Measurements from ENCODE around the gene ZNF341.

Gene ZNF341

DNA sequence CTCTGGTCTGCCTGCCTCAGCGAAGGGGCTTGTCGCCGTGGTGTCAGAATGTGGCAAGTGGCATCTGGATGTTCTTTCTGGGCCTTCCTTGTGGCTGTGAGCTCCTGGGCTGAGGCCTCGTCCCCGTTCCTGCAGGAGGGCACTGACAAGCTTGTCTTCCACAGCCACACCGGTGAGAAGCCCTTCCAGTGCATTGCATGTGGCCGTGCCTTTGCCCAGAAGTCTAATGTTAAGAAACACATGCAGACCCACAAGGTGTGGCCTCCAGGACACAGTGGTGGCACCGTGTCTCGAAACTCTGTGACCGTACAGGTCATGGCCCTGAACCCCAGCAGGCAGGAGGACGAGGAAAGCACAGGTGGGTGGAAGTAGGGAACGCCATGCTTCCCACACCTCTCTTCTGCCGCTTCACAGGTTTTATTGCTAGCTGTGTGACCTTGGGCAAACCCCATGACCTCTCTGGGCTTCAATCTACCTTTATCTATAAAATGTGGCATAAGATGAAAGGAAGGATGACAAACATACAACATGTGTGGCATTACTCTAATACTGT is 30.0 kb downstream of the ZNF341 start:
- H3K4me3 ChIP-seq (ENCODE audit: low read depth, low read length): no peak overlapping the region
- no peaks in the 10 kb centered on the region for H3K4me1 ChIP-seq (ENCODE audit: control insufficient read depth, insufficient read depth, low read length)
- TF ChIP-seq ZNF114 (tag by site-specific recombination; IDR thresholded peaks at IDR 0.05): no peak
- no peak for TF ChIP-seq PRDM1 (tag by site-specific recombination; IDR thresholded peaks at IDR 0.05)
- TF ChIP-seq, protein P1, sequence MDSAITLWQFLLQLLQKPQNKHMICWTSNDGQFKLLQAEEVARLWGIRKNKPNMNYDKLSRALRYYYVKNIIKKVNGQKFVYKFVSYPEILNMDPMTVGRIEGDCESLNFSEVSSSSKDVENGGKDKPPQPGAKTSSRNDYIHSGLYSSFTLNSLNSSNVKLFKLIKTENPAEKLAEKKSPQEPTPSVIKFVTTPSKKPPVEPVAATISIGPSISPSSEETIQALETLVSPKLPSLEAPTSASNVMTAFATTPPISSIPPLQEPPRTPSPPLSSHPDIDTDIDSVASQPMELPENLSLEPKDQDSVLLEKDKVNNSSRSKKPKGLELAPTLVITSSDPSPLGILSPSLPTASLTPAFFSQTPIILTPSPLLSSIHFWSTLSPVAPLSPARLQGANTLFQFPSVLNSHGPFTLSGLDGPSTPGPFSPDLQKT (IDR thresholded peaks at IDR 0.05; ENCODE audit: borderline replicate concordance, low read depth, low read length): no peak
- TF ChIP-seq, protein P2, sequence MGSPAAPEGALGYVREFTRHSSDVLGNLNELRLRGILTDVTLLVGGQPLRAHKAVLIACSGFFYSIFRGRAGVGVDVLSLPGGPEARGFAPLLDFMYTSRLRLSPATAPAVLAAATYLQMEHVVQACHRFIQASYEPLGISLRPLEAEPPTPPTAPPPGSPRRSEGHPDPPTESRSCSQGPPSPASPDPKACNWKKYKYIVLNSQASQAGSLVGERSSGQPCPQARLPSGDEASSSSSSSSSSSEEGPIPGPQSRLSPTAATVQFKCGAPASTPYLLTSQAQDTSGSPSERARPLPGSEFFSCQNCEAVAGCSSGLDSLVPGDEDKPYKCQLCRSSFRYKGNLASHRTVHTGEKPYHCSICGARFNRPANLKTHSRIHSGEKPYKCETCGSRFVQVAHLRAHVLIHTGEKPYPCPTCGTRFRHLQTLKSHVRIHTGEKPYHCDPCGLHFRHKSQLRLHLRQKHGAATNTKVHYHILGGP (tag by site-specific recombination; IDR thresholded peaks at IDR 0.05): no peak
- no peak for TF ChIP-seq RBAK (tag by site-specific recombination; IDR thresholded peaks at IDR 0.05)
- TF ChIP-seq KLF1 (tag by site-specific recombination; IDR thresholded peaks at IDR 0.05): no peak
- no peak for TF ChIP-seq ZNF169 (tag by site-specific recombination; IDR thresholded peaks at IDR 0.05)
- no peak for TF ChIP-seq ZNF776 (tag by site-specific recombination; IDR thresholded peaks at IDR 0.05; ENCODE audit: borderline replicate concordance)
- TF ChIP-seq ZFP3 (tag by site-specific recombination; IDR thresholded peaks at IDR 0.05; ENCODE audit: low read depth): no peak
- TF ChIP-seq ZNF530 (tag by site-specific recombination; IDR thresholded peaks at IDR 0.05; ENCODE audit: low read depth): no peak
- TF ChIP-seq, protein P3, sequence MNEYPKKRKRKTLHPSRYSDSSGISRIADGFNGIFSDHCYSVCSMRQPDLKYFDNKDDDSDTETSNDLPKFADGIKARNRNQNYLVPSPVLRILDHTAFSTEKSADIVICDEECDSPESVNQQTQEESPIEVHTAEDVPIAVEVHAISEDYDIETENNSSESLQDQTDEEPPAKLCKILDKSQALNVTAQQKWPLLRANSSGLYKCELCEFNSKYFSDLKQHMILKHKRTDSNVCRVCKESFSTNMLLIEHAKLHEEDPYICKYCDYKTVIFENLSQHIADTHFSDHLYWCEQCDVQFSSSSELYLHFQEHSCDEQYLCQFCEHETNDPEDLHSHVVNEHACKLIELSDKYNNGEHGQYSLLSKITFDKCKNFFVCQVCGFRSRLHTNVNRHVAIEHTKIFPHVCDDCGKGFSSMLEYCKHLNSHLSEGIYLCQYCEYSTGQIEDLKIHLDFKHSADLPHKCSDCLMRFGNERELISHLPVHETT (tag by site-specific recombination; IDR thresholded peaks at IDR 0.05): no peak
- no peak for TF ChIP-seq GLI2 (tag by site-specific recombination; IDR thresholded peaks at IDR 0.05; ENCODE audit: borderline replicate concordance, low read depth)
- no peak for TF ChIP-seq ZNF16 (tag by site-specific recombination; IDR thresholded peaks at IDR 0.05; ENCODE audit: low read depth)
- TF ChIP-seq GLI4 (tag by site-specific recombination; IDR thresholded peaks at IDR 0.05): no peak
- TF ChIP-seq ZNF510 (tag by site-specific recombination; IDR thresholded peaks at IDR 0.05; ENCODE audit: insufficient replicate concordance): no peak
- TF ChIP-seq, protein P4, sequence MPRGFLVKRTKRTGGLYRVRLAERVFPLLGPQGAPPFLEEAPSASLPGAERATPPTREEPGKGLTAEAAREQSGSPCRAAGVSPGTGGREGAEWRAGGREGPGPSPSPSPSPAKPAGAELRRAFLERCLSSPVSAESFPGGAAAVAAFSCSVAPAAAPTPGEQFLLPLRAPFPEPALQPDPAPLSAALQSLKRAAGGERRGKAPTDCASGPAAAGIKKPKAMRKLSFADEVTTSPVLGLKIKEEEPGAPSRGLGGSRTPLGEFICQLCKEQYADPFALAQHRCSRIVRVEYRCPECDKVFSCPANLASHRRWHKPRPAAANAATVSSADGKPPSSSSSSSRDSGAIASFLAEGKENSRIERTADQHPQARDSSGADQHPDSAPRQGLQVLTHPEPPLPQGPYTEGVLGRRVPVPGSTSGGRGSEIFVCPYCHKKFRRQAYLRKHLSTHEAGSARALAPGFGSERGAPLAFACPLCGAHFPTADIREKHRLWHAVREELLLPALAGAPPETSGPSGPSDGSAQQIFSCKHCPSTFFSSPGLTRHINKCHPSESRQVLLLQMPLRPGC (tag by site-specific recombination; IDR thresholded peaks at IDR 0.05): no peak
- no peak overlapping the region for H3K27ac ChIP-seq (ENCODE audit: extremely low read depth, low read depth, low read length)
- ChIA-PET POLR2A (no interaction called here), CTCF (no interaction called here)
- no peaks in the 10 kb centered on the region for H3K36me3 ChIP-seq (ENCODE audit: control insufficient read depth in 2 of 2, insufficient read depth in 1 of 2, low read length in 2 of 2)
- no peaks in the 10 kb centered on the region for H3K9me3 ChIP-seq (ENCODE audit: control insufficient read depth, insufficient read depth, low read depth, low read length)

DNA sequence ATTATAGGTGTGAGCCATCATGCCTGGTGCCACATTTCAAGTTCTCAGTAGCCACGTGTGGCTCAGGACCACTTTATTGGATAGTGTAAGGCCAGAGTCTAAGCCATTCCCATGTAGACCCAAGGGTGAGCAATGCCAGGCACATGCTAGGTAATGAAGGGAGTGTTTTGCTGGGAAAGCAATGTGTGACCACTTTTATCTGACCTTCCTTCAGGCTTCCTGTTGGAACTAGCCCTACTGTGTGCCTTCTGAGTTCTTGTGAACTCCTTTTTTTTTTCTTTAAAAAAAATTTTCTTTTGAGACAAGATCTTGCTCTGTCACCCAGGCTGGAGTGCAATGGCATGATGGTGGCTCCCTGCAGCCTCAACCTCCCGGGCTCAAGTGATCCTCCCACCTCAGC is 33.3 kb downstream of the ZNF341 start:
- Histone ChIP-seq H3K36me3 (ENCODE audit: control insufficient read depth in 2 of 2, insufficient read depth in 1 of 2, low read length in 2 of 2) (peaks cover 0 to 3% of the 10 kb centered on the region in 2 experiments; a peak in 1 of 3 replicates), H3K9me3 (ENCODE audit: control insufficient read depth, insufficient read depth, low read depth, low read length) (no peaks in the 10 kb centered on the region), H3K27ac (ENCODE audit: extremely low read depth, low read depth, low read length) (no peak overlapping the region), H3K4me3 (ENCODE audit: low read depth, low read length) (no peak overlapping the region), H3K4me1 (ENCODE audit: control insufficient read depth, insufficient read depth, low read length) (no peaks in the 10 kb centered on the region)
- TF ChIP-seq, protein P5, sequence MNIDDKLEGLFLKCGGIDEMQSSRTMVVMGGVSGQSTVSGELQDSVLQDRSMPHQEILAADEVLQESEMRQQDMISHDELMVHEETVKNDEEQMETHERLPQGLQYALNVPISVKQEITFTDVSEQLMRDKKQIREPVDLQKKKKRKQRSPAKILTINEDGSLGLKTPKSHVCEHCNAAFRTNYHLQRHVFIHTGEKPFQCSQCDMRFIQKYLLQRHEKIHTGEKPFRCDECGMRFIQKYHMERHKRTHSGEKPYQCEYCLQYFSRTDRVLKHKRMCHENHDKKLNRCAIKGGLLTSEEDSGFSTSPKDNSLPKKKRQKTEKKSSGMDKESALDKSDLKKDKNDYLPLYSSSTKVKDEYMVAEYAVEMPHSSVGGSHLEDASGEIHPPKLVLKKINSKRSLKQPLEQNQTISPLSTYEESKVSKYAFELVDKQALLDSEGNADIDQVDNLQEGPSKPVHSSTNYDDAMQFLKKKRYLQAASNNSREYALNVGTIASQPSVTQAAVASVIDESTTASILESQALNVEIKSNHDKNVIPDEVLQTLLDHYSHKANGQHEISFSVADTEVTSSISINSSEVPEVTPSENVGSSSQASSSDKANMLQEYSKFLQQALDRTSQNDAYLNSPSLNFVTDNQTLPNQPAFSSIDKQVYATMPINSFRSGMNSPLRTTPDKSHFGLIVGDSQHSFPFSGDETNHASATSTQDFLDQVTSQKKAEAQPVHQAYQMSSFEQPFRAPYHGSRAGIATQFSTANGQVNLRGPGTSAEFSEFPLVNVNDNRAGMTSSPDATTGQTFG (tag by site-specific recombination; IDR thresholded peaks at IDR 0.05; ENCODE audit: borderline replicate concordance): no peak
- no peak for TF ChIP-seq SCRT1 (tag by site-specific recombination; IDR thresholded peaks at IDR 0.05; ENCODE audit: borderline replicate concordance)
- no peak for TF ChIP-seq ZNF792 (tag by site-specific recombination; IDR thresholded peaks at IDR 0.05)
- no peak for TF ChIP-seq SP2 (tag by site-specific recombination; IDR thresholded peaks at IDR 0.05)
- TF ChIP-seq ZNF302 (tag by site-specific recombination; IDR thresholded peaks at IDR 0.05; ENCODE audit: low read depth): no peak
- TF ChIP-seq BCL11A (tag by site-specific recombination; IDR thresholded peaks at IDR 0.05; ENCODE audit: low read depth): no peak
- no peak for TF ChIP-seq PRDM1 (tag by site-specific recombination; IDR thresholded peaks at IDR 0.05)
- CTCF ChIA-PET: no interaction called here
- POLR2A ChIA-PET: no interaction called here

Measured in HEK293 (cell line).